Chondrocyte (in vitro differentiated cells): ENCODE data around the gene DOC2A. TPM values are rescaled to one million over a fixed set of nuclear protein-coding genes. Genes with fewer than 3 reads are reported as not detected.

Experiments
- DNase-seq: peaks from one replicate; pipeline ENCODE4 v3.0.0; 2021; ENCODE audit warnings: mixed read lengths, low spot score
- H3K27ac Mint-ChIP-seq: one replicate; pipeline ENCODE4 v1.8.0; 2021; ENCODE audit warnings: mild to moderate bottlenecking, moderate library complexity, mixed read lengths; ENCODE audit not compliant: unreplicated experiment
- H3K27me3 Mint-ChIP-seq: 2 replicates; pipeline ENCODE4 v1.8.0; 2021; ENCODE audit warnings: low read depth, mixed read lengths
- H3K36me3 Mint-ChIP-seq: 2 replicates; pipeline ENCODE4 v1.8.0; 2021; ENCODE audit warnings: low read depth, mixed read lengths
- H3K4me1 Mint-ChIP-seq: 2 replicates; pipeline ENCODE4 v1.8.0; 2021; ENCODE audit warnings: low read depth, mild to moderate bottlenecking, mixed read lengths
- H3K4me3 Mint-ChIP-seq: one replicate; pipeline ENCODE4 v1.8.0; 2021; ENCODE audit warnings: mild to moderate bottlenecking, moderate library complexity, mixed read lengths; ENCODE audit not compliant: unreplicated experiment
- H3K9me3 Mint-ChIP-seq: 2 replicates; pipeline ENCODE4 v1.8.0; 2021; ENCODE audit warnings: low read depth, mixed read lengths
- total RNA-seq: library from RNA; stranded (reverse); gene quantifications from 3 replicates; pipeline ENCODE4 v1.2.1, GENCODE V29; 2021
- TF ChIP-seq, protein P1 (sequence below): fragments of 200-600 bp; sonication (generic); IDR thresholded peaks from 2 replicates; pipeline ENCODE4 v1.5.0; 2021; ENCODE audit warnings: antibody characterized with exemption, mild to moderate bottlenecking, moderate library complexity

The DOC2A gene
- total RNA-seq, 1 donor from 2014 or later, result 0.15 TPM

DNA sequence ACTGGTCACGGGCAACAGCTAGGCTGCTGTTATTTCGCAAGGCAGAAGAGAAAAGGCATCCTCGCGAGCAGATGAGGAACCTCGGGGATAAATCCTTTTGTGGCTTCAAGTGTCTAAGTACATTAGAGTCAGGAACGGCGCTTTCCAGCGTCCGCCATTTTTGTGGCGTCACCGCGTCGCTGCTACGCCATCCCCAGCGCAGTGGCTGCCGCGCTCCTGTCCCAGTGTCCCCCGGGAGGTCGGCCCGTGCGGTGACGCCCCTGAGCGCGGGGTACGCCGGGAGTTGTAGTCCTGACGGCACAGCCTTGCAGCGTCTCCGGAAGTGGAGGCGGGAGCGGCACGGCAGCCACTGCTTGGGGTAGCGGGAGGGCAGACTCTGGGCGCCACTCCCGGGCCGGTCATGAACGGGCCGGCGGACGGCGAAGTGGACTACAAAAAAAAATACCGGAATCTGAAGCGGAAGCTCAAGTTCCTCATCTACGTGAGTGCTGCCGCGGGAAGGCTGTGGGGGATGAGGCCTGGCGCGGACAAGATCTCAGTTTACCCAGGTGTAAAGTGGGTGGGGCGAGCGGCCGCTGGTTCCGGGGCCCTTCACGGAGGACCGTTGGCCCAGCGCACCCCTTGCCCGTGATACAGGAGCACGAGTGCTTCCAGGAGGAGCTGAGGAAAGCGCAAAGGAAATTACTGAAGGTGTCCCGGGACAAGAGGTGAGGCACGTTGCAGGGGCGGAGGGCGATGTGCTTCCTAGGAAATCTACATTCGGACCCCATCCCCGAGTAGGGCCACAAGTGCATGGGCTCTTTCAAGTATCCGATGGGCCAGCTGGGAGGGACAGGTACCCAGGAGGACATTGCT, 14.7 kb downstream of the DOC2A start, which contains the start of gene INO80E:
TSS of gene INO80E (plus strand) at position 331 of the 855 bp plus-strand sequence. CDS start at position 401, 70 bp downstream.
- H3K27ac Mint-ChIP-seq, result peak within 1 kb of the TSS; percentile 94
- peaks cover 8% of the 10 kb centered on the region for H3K36me3 Mint-ChIP-seq
- H3K4me1 Mint-ChIP-seq, result peaks cover 24% of the 10 kb centered on the region
- H3K9me3 Mint-ChIP-seq, result no peaks in the 10 kb centered on the region
- TF ChIP-seq, protein P1, sequence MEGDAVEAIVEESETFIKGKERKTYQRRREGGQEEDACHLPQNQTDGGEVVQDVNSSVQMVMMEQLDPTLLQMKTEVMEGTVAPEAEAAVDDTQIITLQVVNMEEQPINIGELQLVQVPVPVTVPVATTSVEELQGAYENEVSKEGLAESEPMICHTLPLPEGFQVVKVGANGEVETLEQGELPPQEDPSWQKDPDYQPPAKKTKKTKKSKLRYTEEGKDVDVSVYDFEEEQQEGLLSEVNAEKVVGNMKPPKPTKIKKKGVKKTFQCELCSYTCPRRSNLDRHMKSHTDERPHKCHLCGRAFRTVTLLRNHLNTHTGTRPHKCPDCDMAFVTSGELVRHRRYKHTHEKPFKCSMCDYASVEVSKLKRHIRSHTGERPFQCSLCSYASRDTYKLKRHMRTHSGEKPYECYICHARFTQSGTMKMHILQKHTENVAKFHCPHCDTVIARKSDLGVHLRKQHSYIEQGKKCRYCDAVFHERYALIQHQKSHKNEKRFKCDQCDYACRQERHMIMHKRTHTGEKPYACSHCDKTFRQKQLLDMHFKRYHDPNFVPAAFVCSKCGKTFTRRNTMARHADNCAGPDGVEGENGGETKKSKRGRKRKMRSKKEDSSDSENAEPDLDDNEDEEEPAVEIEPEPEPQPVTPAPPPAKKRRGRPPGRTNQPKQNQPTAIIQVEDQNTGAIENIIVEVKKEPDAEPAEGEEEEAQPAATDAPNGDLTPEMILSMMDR, result peak; percentile 27
- DNase-seq, result peak; percentile 99
- no peaks in the 10 kb centered on the region for H3K27me3 Mint-ChIP-seq
- H3K4me3 Mint-ChIP-seq, result peak within 1 kb of the TSS; percentile 96

DNA sequence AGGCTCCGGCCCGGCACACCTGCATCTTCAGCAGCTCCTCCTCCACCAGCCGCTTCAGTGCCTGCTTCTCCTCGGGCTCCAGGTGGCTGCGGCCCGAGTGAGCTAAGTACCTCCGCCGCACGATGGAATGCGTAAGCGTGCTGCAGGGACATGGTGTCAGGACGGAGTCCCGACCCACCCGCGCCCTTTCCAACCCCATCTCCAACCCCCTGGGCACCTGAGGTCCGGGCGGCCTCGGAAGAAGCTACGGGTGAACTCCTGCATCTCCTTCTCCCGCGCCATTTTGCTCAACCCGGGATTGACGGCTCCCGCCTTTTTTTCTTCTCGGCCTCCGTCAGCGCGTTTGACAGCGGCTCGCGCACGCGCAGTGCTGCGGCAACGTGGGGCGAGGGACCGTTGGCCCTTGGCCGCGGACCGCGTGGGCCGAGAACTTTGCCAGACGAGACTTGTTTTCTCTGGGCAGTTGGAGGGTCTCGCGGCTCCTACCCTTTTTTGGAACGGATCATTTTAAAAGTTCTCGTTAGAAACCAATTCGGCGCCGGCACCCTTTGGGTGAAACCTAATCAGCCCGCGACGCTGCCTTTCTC, 15.4 kb downstream of the DOC2A start, which contains the start of gene HIRIP3:
TSS of gene HIRIP3 (minus strand) at position 294 of the 587 bp plus-strand sequence. CDS start at position 282, 12 bp downstream.
- H3K36me3 Mint-ChIP-seq, result peaks cover 11% of the 10 kb centered on the region
- H3K27me3 Mint-ChIP-seq, result no peaks in the 10 kb centered on the region
- DNase-seq, result peak; percentile 94
- H3K27ac Mint-ChIP-seq, result peak within 1 kb of the TSS; percentile 94
- TF ChIP-seq, protein P1, result no peak
- peak within 1 kb of the TSS; percentile 96 for H3K4me3 Mint-ChIP-seq
- H3K4me1 Mint-ChIP-seq, result peaks cover 24% of the 10 kb centered on the region
- H3K9me3 Mint-ChIP-seq, result no peaks in the 10 kb centered on the region

DNA sequence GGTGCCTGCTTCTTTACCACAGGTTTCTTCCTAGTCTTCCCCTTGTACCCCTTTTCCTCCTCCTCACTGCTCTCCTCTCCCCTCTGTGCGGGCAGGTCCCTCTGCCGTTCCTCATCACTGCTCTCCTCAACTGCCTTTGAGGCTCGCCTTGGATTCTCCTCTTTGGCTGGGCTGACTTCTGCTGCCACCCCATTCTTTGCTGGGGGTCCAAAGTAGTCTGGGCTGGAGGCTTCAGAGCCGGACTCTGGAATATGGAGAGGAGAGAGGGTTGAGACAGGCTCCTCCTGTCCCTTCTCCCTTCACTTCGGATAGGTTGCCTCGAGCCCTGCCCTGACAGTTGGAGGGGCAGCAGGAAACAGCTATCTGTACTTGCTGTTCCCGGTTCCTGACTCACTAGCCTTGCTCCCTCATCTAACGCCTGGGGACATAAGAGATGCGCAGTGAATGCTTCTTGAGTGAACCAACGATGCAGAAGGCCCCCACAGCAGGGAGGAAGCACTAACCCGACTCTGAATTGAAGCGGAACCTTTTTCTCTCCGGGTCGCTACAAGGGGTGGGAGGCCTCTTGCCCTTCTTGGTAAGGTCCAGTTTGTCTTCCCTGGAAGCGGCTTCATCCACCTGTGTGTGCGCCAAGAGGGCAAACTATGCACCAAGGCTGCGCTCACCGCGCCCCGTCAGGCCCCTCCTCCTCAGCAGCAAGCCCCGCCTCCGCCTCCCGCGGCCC, 16.1 kb downstream of the DOC2A start:
- peak overlapping the region; percentile 94 for H3K27ac Mint-ChIP-seq
- H3K27me3 Mint-ChIP-seq, result no peaks in the 10 kb centered on the region
- peaks cover 12% of the 10 kb centered on the region for H3K36me3 Mint-ChIP-seq
- H3K9me3 Mint-ChIP-seq, result no peaks in the 10 kb centered on the region
- TF ChIP-seq, protein P1, result no peak
- peak; percentile 57 for DNase-seq
- peaks cover 24% of the 10 kb centered on the region for H3K4me1 Mint-ChIP-seq
- H3K4me3 Mint-ChIP-seq, result peak overlapping the region; percentile 96

DNA sequence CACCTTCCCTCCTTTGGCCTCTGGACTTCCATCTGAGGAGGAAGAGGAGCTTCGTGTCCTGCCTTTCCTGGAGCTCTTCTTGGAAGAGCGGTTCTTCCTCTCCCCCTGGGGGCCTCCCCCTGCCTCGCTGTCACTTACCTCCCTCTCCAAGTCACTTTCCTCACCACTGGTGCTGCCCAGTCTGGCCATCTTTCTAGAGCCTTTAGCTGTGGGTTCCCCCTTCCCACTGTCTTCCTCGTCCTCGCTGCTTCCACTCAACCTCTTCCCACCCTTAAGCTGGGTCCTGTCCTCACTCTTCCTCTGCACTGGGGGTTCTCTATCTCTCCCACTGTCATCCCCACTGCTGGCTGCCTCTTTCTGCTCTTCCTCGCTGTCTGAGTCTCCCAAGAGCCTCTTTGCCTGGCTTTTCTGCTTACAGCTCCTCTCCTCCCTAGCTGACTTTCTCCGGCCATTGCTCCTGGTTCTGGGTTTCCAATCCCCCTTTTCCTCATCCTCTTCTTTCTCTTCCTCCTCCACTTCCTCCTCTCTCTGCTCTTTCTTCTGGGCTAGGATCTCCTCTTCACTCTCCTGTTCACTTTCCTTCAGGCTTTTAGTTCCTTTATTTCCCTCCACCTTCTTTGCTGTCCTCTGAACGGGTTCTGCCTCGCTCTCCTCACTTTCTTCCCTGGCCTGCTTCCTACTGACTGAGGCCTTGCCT, 16.8 kb downstream of the DOC2A start:
- H3K9me3 Mint-ChIP-seq, result no peaks in the 10 kb centered on the region

More for the DNA sequence above, 16.8 kb downstream of the DOC2A start:
- peaks cover 14% of the 10 kb centered on the region for H3K36me3 Mint-ChIP-seq
- peak overlapping the region; percentile 94 for H3K27ac Mint-ChIP-seq
- peak overlapping the region; percentile 96 for H3K4me3 Mint-ChIP-seq
- no peaks in the 10 kb centered on the region for H3K27me3 Mint-ChIP-seq
- TF ChIP-seq, protein P1, result no peak
- peaks cover 24% of the 10 kb centered on the region for H3K4me1 Mint-ChIP-seq
- DNase-seq, result peak; percentile 59
